A673 (cell line): ENCODE measurements around the gene SPIRE2.

Experiments
- CTCF ChIP-seq: fragments of 300-800, 200-600 bp; sonication (generic); conservative IDR thresholded peaks from 2 replicates; pipeline ENCODE4 v1.5.1; 2017; ENCODE audit warnings: low read depth, mild to moderate bottlenecking, antibody characterized with exemption, low read length, moderate library complexity, mixed read lengths
- EZH2 ChIP-seq: fragments of 200-600 bp; sonication (generic); IDR thresholded peaks from 2 replicates; pipeline ENCODE4 v1.6.1; 2017; ENCODE audit warnings: borderline replicate concordance, low read depth, mild to moderate bottlenecking, mixed read lengths, antibody characterized with exemption, low read length; ENCODE audit not compliant: poor library complexity, severe bottlenecking

- no peak for TF ChIP-seq CTCF
- no peak for TF ChIP-seq EZH2
Measured at GRCh38 chr16:89890886-89891657, 62.8 kb downstream of the SPIRE2 start.
